Fibroblast of skin of back (primary cell): ENCODE results near the gene C1QL1.
A peak's percentile ranks its signal among the peaks of the same experiment; 100 is the strongest.

ENCODE experiments used
- DNase-seq: peaks from one replicate; pipeline ENCODE4 v3.0.0-alpha.2; 2013

Gene C1QL1

DNA sequence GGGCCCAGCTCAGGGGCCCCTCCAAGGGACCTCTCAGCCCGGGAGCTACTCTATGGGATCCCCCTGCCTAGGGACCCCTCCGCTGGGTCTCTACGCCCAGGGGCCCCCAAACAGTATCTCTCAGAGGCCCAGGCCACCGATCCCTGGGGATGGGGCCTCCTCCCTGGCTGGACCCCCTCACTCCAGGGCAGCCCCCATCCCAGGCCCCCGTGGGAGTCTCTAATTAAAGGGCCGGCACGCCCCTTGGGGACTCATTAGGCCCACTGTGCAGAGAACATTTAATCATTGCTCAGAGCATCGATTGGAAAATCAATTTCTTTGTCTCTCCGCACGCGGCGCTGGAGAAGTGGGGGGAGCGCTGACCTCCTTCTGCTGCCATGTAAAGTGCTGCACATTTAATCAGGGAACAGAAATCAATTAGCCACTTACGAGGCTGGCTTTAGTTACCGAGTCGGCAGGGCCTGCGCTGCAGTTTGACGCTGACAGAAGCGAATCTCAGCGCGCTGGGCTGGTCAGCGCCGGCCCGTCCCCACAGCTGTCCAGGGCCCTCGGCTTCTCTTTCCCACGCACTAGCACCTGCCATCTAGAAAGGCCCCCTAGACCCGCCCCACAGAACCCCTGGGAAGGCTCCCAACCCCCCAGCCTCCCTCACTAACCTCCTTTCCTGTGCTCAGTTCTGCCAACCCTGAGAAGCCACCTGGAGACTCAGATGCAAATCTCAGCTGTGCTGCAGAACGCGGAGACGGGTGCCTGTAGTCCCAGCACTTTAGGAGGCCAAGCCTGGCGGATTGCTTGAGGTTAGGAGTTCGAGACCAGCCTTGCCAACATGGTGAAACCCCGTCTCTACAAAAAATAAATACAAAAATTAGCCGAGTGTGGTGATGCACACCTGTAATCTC, 20.2 kb upstream of the C1QL1 start:
- DNase-seq: no peak

DNA sequence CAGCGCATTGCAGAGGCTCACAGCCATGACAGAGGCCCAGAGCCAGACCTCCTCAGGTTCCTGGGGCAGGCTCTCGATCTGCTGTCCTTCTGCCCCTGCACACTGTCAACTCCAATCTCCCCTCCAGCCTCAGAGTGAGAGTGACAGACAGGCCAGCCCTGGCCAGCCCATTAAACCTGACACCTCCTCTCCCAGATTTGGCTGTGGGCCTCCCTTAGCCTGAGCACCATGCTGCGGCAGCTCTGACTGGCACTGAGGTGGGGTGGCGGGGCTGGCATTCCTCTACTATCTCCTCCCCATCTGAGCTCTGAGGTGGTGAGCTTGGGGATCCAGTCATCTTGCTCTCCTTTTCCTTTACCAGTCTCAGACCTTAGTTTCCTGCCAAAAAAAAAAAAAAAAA, 15.5 kb upstream of the C1QL1 start:
- no peak for DNase-seq

DNA sequence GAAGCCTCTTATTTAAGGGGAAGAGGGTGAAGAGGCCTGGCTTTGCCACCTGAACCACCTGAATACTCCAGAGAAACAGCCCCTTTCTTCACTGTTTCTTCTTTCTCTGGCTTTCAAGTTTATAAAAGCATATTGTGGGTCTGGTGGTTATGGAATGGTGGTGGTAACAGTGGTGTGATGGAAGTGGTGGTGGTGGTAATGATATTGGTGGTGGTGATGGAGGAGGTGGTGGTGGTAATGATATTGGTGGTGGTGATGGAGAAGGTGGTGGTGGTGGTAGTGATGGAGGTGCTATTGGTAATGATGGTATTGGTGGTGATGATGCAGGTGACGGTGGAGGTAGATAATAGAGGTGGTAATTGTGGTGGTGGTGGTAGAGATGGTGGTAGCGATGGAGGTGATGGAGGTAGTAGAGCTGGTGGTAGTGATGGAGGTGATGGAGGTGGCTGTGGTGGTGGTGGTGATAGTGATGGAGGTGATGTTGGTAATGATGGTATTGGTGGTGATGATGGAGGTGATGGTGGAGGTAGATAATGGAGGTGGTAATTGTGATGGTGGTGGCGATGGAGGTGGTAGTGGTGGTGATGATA, 14.1 kb upstream of the C1QL1 start:
- DNase-seq: no peak

DNA sequence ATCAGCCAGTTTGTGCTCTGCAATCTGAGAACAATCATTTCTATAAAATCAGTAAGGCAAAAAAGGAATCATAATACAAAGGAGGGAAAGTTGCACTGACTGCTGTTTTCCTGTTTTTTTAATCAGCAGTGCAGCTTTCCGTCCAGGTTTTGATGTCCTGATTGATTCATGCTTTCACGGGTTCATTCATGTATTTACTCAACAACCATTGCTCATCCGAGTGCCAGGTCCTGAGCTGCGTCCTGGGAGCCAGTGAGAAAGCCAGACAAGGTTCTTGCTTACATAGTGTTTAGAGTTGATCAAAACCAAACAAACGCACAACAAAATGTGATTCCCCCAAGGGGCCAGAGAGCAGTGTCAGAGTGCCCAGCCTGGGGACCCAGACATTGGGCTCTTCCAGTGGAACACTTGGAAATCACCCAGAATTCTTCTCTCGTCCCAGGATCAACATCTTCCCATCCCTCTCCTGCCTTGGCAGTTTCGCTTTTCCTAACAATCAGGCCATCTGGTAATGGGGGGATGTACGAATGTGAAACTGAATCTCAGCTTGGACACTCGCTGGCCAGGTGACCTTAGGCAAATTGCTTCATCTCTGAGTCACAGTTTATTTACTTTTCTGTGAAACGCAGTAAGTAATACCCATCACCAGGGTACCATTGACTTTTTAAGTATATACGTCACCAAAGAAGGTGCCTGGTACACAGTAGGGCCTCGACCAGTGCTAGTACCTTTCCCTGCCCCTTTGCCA, 13.3 kb upstream of the C1QL1 start:
- no peak for DNase-seq

DNA sequence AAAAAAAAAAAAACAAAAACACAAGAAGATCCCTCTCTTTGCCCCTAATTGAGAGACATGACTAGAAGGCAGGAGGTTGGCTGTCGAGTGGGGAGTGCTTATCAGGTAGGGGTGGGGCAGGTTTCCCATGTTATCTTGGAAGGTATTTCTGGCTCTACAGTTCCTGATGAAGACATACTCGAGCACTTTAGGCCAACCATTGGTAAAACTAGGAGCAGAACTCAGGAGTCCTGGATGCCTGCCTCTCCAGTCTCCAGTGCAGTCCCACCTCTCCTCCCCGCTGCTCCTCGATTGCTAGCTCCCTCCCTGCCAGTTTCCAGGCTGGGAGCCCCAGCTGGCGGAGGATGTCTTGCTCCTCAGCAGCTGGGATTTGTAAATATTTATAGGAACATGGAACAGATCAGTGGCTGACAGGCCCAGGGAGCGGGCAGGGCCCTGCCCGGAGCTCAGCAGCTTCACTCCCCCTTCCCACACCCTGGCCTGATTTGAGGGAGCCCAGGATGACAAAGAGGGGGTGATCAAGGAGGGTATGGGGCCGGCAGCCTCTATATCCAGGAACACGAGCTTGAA, 11.4 kb upstream of the C1QL1 start:
- DNase-seq: no peak

DNA sequence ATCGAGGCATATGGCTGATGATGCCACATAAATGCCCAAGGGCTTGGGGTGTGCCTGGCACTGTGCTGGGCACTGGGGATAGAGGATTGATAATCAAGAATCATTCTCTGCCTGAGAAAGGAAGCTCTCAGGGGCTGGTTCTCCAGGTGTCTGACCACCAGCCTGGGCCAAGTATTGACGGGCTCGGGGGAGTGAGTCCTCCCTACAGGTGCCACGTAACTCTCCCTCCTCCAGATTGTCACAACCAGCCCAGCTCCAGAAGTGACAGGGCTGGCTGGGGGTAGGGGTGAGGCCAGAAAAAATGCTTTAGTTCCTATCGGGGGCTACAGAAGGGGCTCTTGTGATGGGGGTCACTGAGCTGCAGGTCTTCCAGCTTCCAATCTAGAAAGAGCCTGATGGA, 10.7 kb upstream of the C1QL1 start:
- no peak for DNase-seq

DNA sequence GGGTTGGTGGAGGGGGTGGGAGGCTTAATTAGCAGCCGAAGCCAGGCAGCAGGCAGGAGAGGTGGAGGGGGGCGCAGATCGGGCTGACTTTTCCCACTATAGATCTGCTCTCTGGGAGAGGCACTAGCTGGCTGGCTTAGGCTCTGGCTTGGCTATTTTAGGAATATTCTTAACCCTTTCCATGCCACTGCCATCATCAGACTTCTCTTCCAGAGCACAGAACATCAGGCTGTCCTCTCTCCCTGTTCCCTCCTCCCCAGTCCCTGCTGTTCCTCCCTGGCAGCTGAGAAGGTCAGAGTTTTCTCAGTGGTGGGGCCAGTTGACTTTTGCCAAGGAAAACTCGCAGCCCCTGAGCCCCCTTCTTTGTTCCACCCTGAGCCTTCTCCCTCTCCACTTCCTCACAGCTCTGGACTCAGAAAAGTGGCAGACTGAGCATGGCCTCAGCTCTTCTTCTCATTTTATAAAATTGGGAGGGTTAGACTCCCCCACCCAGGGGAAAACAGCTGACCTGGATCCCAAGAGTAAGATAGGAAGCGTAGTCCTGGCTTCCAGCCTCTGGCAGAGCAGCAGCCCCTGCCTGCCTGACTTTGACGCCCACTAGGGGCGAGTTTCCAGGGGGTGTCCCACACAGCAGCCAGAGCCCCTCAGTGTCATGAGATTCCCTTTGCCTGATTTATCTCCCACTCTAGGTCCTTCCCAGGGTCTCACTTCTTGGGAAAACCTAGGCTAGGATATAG, 9.9 kb upstream of the C1QL1 start:
- DNase-seq: no peak

DNA sequence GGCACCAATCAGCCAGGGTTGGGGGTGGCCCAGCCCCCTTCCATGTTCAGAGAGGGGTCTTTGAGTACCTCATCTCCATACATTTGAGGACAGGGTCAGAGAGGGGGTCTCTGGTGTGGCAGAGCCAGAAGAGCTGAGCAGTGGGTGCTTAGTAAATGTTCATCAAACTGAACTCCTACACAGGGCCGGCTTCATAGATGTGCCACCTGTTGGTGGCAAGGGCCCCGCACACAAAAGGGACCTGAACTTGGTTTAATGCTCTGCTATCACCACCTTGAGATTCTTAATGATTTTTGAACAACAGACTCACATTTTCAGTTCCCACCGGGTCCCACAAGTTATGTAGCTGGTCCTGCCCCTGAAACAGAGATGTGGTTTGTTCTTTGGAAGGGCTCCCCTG, 9.0 kb upstream of the C1QL1 start:
- no peak for DNase-seq

DNA sequence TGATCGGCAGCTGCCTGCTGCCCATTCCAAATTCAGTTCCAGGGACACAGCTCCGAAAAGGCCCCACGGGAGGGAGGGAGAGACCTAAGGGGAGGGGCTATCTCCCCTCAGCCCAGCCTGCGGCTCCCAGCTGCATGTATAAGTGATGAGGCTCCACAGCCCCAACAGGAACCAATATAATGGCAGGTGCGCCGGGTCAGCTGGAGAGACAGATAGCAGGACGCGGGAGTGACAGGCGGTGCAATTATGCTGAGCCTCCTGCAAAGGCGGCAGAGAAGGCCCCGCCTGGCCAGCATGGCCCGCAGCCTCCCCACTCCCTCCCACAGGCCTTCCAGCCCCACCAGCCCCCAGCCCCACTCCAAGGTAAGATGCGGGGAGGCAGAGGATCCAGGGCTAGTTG, 8.1 kb upstream of the C1QL1 start:
- DNase-seq: no peak

DNA sequence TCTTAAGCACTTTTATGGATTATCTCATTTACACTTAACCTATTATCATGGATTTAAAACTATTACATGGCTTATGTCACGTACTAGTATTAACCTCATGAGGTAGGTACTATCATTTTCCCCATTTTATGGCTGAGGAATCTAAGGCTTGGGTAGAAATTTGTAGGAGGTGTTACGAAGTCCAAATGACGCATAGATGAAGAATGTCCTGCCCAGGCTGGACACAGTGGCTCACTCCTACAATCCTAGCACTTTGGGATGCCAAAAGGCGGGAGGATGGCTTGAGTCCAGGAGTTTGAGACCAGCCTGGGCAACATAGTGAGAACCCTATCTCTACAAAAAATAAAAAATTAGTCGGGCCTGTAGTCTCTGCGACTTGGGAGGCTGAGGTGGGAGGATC, 4.8 kb upstream of the C1QL1 start:
- peak; percentile 66 for DNase-seq

DNA sequence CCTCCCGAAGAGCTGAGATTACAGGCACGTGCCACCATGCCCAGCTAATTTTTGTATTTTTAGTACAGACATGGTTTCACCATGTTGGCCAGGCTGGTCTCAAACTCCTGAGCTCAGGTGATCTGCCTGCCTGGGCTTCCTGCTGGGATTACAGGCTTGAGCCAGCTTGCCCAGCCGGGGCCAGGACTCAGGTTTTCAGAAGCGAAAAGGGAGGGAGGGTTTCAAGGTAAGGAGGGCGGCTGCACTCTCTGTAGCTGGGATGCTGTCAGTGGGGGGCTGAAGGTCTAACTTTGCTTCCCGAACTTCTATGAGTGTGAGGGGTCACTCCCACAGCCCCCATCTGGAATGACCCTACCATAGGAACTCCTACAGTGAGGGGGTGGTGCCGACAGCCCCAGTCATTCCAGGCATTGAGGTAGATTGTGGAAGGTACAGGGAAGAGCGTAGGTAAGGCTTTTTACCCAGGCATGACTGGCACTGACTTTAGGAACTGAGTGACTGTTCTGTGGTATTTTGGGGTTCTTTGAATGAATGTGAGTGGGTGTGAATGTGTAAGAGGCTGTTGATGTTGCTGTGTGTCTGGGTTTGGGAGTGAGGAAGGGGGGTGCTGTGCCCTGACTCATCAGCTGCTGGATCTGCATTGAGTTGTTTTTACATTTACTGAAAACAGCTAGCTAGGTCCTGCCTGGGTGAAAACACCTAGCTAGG, 3.8 kb upstream of the C1QL1 start:
- peak; percentile 24 for DNase-seq

DNA sequence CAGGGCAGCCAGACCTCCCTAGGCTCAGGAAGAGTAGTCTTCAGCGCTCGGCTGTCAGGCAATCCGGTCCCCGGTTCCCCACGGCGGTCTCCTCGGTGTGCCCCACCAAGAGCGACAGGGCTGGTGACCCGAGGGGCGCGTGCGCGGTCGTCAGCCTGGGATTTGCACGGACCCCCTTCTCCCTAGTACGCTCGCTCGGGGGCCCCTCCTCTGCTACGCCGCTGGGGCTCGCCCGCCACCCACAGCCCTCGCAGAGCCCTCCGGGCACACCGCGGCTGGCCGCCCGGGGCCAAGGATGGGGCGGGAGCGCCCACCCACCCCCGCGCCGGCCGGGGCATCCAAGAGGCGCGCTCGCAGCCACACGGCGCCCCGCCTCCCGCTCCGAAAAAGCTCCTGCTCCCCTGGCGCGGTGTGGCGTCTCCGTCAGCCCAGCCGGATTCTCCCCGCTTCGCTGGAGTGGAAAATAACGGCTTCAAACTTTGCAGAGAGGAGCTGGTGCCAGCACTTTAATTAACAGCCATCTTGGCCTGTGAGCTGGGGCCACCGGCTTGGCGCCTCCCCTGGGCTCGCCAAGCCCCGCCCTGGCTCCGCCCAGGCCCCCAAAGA, 2.1 kb upstream of the C1QL1 start:
- peak; percentile 16 for DNase-seq

DNA sequence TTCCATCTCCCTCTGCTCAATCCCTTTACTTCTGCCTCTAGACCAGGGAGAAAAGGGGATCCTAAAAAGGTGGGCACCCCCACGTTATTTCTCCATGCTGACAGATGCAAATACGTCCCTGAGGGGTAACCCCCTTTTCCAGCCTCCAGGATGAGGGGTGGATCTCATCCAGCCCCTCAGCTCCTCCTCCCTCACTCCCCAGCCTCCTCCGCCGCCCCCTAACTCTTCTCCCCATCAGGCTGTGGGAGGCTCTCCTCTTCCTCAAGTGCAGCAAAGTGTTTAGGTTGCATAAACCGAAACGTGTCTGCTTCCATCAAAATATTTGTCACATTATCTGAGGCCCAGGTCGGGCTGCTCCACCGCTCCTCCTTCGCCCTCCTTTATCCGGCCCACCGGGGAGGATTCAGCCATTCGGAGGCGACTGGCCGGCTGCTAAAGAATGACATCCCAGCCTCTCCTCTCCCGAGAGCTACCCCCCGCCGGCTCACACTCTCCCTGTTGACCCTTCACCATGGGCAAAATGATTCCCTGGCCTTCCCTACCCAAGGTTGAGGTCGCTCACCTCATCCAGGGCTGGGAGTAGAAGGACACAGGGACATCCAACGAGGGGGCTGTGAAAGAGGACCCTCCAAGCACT, 1.2 kb upstream of the C1QL1 start:
- no peak for DNase-seq

DNA sequence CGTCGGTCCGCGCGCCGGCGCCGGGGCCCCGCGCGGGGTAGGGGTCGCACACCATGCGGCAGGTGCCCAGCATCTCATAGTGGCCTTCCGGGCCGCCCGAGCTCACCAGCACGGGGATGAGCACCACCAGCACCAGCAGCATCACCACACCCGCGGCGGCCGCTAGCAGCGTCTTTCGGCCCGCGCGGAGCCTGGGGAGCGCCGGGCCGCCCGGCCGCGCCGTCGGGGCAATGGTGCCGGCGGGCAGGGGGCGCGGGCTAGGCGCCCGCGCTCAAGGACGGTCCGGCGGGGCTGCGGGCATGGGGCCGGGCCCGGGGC, 237 bp downstream of the C1QL1 start:
- DNase-seq: no peak

DNA sequence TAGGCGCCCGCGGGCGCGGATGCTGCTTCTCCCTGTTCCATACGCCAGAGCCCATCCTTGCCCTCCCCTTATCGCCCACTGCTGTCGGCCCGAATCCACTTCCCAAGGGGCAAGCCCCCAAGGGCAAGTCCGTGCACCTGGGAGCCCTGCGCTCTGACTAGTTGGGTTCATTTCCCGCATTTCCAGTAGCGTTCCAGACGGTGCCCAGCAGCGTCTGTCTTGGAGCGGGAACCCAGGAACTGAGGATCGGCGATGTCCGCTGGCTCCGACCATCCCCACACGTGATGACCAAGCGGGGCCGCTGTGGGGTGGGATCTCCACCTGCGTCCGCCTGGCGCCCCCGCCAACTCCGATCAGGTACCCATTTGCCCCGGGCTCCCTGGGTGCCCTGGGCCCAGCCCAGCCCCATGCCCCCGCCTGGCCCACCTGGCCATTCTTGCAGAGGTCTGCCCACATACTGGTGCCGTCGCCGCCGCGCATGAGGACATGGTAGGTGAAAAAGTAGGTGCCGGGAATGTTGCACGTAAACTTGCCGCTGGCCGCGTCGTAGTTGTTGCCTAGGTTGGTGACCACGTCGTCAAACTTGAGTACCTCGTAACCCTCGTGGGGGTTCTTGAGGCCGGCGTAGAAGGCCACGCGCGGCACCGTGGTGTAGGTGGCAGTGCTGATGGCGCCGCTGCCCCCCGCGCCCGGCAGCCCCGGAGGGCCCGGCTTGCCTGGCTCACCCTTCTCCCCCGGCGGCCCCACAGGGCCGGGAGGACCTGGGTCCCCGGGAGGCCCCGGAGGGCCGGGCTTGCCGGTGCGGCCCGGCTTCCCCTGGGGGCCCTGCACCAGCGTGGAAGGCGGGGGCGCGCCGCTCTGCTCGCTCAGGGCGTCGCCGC, 837 bp downstream of the C1QL1 start:
- DNase-seq: no peak

DNA sequence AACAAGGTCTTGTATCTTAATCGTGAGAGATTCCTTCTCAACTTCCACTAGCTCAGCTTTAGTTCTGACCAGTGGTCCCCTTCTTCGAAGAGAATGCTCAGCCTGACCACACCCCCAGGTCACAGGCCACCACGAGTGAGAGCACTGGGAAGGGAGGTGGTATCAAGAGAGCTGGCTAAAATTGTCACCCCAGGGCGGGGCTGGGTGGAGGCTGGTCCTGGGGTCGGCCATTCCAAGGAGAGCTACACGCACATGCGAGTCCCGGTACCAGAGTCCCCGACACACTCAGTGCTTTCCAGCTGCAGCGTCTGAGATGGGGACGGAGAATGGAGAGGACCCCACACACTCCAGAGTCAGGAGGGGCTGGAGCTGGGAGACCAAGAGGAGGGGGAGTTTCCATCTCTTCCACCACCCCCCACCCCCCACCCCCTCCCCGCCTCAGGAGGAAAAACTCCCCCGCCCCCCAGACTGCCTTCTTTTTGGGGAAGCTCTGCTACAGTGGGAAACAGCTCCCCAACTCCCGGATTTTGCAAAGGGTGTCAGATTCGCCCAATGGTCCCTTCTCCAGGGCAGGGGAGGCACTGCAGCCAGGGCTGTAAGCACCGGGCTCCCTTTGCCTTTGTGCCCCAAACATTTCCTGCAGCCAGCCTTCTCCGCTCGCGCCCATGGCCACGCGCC, 1.6 kb downstream of the C1QL1 start:
- no peak for DNase-seq

DNA sequence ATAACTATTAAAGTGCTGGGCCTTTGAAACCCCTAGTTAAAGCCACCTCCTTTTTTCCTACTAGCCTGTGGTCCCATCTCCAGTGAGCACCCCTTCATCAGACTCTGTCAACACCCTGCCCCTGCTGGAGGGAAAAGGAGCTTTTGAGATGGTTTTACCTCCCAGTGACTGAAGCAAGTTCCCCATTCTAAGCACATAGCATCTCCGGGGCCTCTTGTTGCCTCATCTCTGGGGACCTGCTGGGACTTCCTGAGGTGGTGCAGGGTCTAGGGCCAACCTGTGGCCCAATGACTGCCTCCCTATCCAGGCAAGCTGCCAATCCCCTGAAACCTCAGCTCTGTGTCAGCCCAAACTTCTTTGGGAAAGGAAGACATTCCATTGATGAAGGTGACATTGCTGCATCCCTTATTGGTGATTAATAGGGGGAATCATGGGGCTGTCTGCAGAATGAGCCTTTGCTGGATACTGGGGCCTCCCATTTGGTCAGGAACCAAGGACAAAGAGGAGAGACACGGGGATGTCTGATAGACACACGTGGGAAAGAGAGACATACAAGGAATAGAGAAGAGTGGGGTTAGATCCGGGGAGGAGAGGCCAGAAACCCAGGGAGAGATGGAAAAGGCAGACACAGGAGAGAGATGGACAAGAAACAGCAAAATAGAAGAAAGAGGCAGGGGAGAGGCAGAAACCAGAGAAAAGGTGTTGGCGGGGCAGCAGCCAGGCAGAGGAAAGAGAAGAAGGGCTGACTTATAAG, 2.4 kb downstream of the C1QL1 start:
- DNase-seq: no peak

DNA sequence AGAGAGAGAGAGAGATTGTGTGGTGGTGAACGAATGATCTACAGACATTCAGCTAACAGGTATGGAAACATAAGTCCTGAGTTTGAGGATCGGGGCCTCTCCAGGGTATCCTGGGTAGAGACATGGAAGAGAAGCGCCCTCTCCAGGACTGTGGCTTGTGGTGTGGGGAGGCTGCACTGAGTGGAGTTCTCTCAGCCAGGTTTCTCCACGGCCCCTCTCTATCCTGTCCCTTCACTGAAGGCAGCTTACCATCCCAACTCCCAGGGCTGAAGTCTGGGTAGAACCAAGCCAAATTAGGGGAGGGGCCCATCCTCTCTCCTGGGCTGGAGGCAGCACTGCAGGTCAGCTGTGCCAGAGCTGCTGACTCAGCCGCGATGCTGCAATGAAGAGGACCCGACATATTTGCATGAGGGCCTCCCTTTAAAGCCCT, 6.2 kb downstream of the C1QL1 start:
- no peak for DNase-seq

DNA sequence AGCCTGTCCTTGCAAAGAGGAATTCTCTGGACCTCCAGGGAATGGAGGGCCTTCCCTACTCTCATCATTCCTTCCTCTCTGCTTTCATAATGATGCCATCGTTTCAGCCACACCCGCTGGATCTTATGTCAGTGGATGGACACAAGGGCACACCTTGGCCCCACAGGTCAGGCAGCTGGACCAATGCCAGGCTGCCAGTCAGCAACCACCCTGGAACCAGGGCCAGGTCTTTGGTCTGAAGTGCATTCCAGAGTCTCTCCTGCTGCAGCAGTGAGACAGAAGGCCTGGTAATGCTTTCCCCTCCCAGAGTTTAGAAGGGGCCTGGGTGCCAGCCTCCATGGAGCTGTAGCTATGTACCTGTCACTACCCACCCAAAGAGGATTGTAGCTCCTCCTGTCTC, 7.4 kb downstream of the C1QL1 start:
- no peak for DNase-seq
